ENCODE data around the gene ABCD3. TPM values are rescaled to one million over a fixed set of nuclear protein-coding genes. Genes with fewer than 3 reads are reported as not detected.

ABCD3 gene
- polyA plus RNA-seq, 1 donor from 2014 or later: 46.4 TPM

GRCh38 chr1:94463765-94464330 is 45.7 kb downstream of the ABCD3 start:
- Histone ChIP-seq H3K36me3 (ENCODE audit: insufficient read depth, low read length) (peaks cover 20% of the 10 kb centered on the region), H3K9ac (ENCODE audit: low read length) (no peak overlapping the region)

DNA sequence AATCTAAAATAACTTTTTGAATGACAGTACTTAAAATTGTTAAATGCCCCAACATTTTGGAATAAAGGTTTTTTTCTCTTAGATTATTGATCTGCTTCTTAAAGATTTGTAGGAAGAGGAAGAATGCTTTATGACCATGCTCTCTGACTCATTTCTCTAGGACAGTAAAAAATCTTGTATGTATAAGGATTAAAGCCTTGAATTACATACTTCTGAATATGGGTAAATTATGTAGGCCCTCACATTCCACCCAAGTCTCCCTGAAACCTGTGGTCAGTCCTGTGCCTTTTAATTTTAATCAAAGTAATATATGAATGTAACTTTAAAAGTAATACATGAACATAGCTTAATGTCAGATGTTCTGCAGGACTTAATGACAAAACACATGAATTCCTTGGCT is 50.5 kb downstream of the ABCD3 start:
- Histone ChIP-seq H3K9ac (ENCODE audit: low read length) (no peak overlapping the region), H3K9me2 (ENCODE audit: insufficient read depth, low read length) (no peaks in the 10 kb centered on the region), H3K4me3 (ENCODE audit: low read length) (no peak overlapping the region), H3K4me2 (ENCODE audit: low read length) (no peak overlapping the region), H2AFZ (ENCODE audit: low read depth, low read length) (no peak overlapping the region), H3K36me3 (ENCODE audit: insufficient read depth, low read length) (peaks cover 8% of the 10 kb centered on the region), H3K27ac (ENCODE audit: low read length) (no peak overlapping the region), H3K9me3 (ENCODE audit: low read length) (no peaks in the 10 kb centered on the region), H3K79me2 (replicated peaks; ENCODE audit: insufficient read depth, low read length) (no peaks in the 10 kb centered on the region), H3K27me3 (ENCODE audit: insufficient read depth, low read depth, low read length) (no peaks in the 10 kb centered on the region), H4K20me1 (ENCODE audit: insufficient read depth) (no peaks in the 10 kb centered on the region), H3F3A (ENCODE audit: insufficient read depth, low read length, poor library complexity, severe bottlenecking) (no peaks in the 10 kb centered on the region)
- TF ChIP-seq POLR2AphosphoS5 (IDR thresholded peaks at IDR 0.05): no peak
- TF ChIP-seq TAF1 (IDR thresholded peaks at IDR 0.05; ENCODE audit: low read depth): no peak
- TF ChIP-seq SMC3 (conservative IDR thresholded peaks at IDR 0.05; ENCODE audit: poor library complexity): no peak
- no peak for TF ChIP-seq RAD21 (conservative IDR thresholded peaks at IDR 0.05)
- TF ChIP-seq EZH2 (IDR thresholded peaks at IDR 0.05; ENCODE audit: borderline replicate concordance, insufficient read depth, low read length, poor library complexity, severe bottlenecking): no peak

More at GRCh38 chr1:94463765-94464330, 45.7 kb downstream of the ABCD3 start:
- Histone ChIP-seq H3K79me2 (replicated peaks; ENCODE audit: insufficient read depth, low read length) (no peaks in the 10 kb centered on the region), H3K27ac (ENCODE audit: low read length) (no peak overlapping the region), H3K9me2 (ENCODE audit: insufficient read depth, low read length) (no peaks in the 10 kb centered on the region), H3K9me3 (ENCODE audit: low read length) (no peaks in the 10 kb centered on the region), H3K4me2 (ENCODE audit: low read length) (no peak overlapping the region), H2AFZ (ENCODE audit: low read depth, low read length) (no peak overlapping the region), H4K20me1 (ENCODE audit: insufficient read depth) (no peaks in the 10 kb centered on the region), H3F3A (ENCODE audit: insufficient read depth, low read length, poor library complexity, severe bottlenecking) (no peaks in the 10 kb centered on the region), H3K27me3 (ENCODE audit: insufficient read depth, low read depth, low read length) (no peaks in the 10 kb centered on the region), H3K4me3 (ENCODE audit: low read length) (no peak overlapping the region)
- TF ChIP-seq MXI1 (conservative IDR thresholded peaks at IDR 0.05; ENCODE audit: poor library complexity, severe bottlenecking) (no peak), EZH2 (IDR thresholded peaks at IDR 0.05; ENCODE audit: borderline replicate concordance, insufficient read depth, low read length, poor library complexity, severe bottlenecking) (no peak), TAF1 (IDR thresholded peaks at IDR 0.05; ENCODE audit: low read depth) (no peak), EP300 (conservative IDR thresholded peaks at IDR 0.05; ENCODE audit: poor library complexity, severe bottlenecking) (no peak), RAD21 (conservative IDR thresholded peaks at IDR 0.05) (no peak), REST (IDR thresholded peaks at IDR 0.05; ENCODE audit: borderline replicate concordance) (no peak), POLR2AphosphoS5 (IDR thresholded peaks at IDR 0.05) (no peak), SMC3 (conservative IDR thresholded peaks at IDR 0.05; ENCODE audit: poor library complexity) (no peak)
- TF ChIP-seq, protein P1, sequence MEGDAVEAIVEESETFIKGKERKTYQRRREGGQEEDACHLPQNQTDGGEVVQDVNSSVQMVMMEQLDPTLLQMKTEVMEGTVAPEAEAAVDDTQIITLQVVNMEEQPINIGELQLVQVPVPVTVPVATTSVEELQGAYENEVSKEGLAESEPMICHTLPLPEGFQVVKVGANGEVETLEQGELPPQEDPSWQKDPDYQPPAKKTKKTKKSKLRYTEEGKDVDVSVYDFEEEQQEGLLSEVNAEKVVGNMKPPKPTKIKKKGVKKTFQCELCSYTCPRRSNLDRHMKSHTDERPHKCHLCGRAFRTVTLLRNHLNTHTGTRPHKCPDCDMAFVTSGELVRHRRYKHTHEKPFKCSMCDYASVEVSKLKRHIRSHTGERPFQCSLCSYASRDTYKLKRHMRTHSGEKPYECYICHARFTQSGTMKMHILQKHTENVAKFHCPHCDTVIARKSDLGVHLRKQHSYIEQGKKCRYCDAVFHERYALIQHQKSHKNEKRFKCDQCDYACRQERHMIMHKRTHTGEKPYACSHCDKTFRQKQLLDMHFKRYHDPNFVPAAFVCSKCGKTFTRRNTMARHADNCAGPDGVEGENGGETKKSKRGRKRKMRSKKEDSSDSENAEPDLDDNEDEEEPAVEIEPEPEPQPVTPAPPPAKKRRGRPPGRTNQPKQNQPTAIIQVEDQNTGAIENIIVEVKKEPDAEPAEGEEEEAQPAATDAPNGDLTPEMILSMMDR (IDR thresholded peaks at IDR 0.05; ENCODE audit: poor library complexity, severe bottlenecking): no peak
